Skeletal muscle tissue (tissue), 4 donors: ENCODE measurements around the gene ANO10. TPM values are rescaled to one million over a fixed set of nuclear protein-coding genes. Genes with fewer than 3 reads are reported as not detected.
"Not testable (repeated sequence)": the region's sequence is repeated elsewhere in the genome, so short reads cannot be mapped to it uniquely, and the experiment has no call there.

Source experiments
- H3K27ac ChIP-seq: one replicate; pipeline ENCODE4 v1.7.0; 2013; ENCODE audit warnings: mild to moderate bottlenecking, low read depth, low read length, inconsistent platforms
- H3K27me3 ChIP-seq, 3 donors: one replicate each; pipeline ENCODE4 v1.7.0; 2013; ENCODE audit warnings: low read length in 3 of 3; ENCODE audit not compliant: control insufficient read depth in 3 of 3, insufficient read depth in 3 of 3
- H3K36me3 ChIP-seq, 3 donors: one replicate each; pipeline ENCODE4 v1.7.0; 2013; ENCODE audit warnings: low read length in 3 of 3; ENCODE audit not compliant: control insufficient read depth in 3 of 3, insufficient read depth in 3 of 3
- H3K4me1 ChIP-seq, 3 donors: one replicate each; pipeline ENCODE4 v1.7.0; 2013; ENCODE audit warnings: low read length in 3 of 3, mild to moderate bottlenecking in 3 of 3; ENCODE audit not compliant: control insufficient read depth in 3 of 3, insufficient read depth in 3 of 3
- H3K4me3 ChIP-seq, 3 donors: one replicate each; pipeline ENCODE4 v1.7.0; 2013; ENCODE audit warnings: low read length in 3 of 3
- H3K9ac ChIP-seq, 3 donors: one replicate each; pipeline ENCODE4 v1.7.0; 2013; ENCODE audit warnings: low read length in 3 of 3, mild to moderate bottlenecking in 3 of 3, moderate library complexity in 2 of 3, low read depth in 1 of 3
- H3K9me3 ChIP-seq, 3 donors: one replicate each; pipeline ENCODE4 v1.7.0; 2013; ENCODE audit warnings: low read length in 3 of 3; ENCODE audit not compliant: control insufficient read depth in 3 of 3
- total RNA-seq: library from RNA; depleted of rRNA; stranded (reverse); fragments of >200 nt; gene quantifications from one replicate; pipeline ENCODE4 v1.2.3, GENCODE V29; 2014
- donor health status: Osteomylitis.

The ANO10 gene
- total RNA-seq, 1 donor from 2014 or later, result 25.1 TPM

DNA sequence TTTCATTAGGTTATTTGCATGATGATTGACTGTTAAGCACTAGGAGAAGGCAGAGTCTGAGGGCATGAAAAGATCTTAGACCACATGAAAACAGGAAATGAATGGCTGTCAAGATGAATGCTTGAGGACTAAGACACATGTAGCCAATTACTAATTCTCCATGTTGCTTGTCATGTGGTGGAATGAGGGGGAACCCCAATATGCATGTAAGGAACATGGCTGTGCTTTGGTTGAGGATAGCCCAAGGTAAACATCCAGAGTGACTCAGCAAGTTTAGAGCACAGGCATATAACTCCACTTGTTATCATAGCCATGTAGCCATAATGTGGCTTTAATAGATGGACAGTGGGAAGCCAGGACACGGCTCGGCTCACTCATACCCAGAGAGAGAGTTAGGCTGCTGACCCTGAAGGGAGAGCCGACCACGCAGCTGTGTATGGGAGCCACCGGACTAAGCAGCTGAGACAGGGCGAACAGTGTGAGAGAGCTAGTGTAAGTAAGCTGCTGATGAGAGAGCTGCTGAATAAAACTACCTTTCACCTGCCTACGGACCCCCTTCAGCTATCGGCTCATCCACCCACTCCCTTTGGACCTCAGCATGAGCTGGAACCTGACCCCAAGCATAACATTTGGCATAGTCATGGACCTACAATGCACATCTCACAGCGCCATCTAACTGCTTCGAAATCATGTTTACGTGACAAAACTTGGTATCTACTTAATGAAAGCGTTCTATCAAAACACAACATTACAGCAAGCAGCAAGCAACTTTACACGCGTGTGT, 37.6 kb downstream of the ANO10 start:
- no peak overlapping the region for H3K9ac ChIP-seq

GRCh38 chr3:43583481-43583880, 38.3 kb downstream of the ANO10 start:
- Histone ChIP-seq H3K27ac (no peak overlapping the region), H3K9me3 (no peaks in the 10 kb centered on the region), H3K4me1 (peaks cover 0 to 8% (median 0%) of the 10 kb centered on the region in 3 donors), H3K36me3 (peaks cover 0 to 3% (median 0%) of the 10 kb centered on the region in 3 donors), H3K9ac (no peak overlapping the region), H3K4me3 (no peak overlapping the region), H3K27me3 (no peaks in the 10 kb centered on the region)

More for the DNA sequence above, 37.6 kb downstream of the ANO10 start:
- Histone ChIP-seq H3K4me1 (peaks cover 0 to 8% (median 0%) of the 10 kb centered on the region in 3 donors), H3K27me3 (no peaks in the 10 kb centered on the region), H3K4me3 (no peak overlapping the region), H3K27ac (no peak overlapping the region), H3K9me3 (no peaks in the 10 kb centered on the region), H3K36me3 (peaks cover 0 to 3% (median 0%) of the 10 kb centered on the region in 3 donors)

DNA sequence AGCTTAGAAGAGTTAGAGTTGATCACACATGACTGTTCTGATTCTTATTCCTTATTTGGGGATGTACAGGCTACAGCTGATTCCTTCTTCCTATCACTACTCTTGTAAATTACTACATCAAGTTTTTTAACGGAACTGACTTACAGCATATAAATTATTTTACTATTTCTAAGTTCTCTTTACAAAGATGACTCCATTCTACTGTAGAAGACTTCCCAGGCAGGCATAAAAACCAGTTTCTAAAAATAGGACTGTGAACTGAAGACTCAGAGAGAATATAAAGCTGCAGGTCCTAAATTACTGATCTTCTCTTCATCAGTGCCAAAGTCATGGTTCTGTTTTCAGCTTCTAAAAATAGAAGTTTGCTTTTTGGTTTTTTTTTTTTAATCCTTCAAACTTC, 38.9 kb downstream of the ANO10 start:
- Histone ChIP-seq H3K36me3 (peaks cover 0 to 3% (median 0%) of the 10 kb centered on the region in 3 donors), H3K27ac (no peak overlapping the region), H3K9ac (no peak overlapping the region), H3K9me3 (no peaks in the 10 kb centered on the region), H3K27me3 (no peaks in the 10 kb centered on the region), H3K4me3 (no peak overlapping the region), H3K4me1 (peaks cover 0 to 8% (median 0%) of the 10 kb centered on the region in 3 donors)

DNA sequence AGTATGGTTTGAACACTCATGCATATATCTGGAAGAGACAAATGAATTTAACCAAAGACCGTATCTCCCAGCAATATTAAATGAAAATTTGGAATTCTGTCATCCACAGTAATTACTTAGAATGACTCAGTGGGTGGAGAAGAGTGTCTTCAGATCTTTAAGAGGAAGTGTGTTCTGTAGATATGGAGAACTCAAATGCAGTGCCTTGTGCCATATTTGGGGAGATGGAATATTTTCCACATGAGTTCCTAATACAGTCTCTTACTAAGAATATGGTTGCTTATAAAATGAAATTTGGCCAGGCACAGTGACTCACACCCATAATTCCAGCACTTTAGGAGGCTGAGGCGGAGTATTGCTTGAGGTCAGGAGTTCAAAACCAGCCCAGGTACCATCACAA, 40.5 kb downstream of the ANO10 start:
- Histone ChIP-seq H3K4me1 (peaks cover 0 to 8% (median 0%) of the 10 kb centered on the region in 3 donors), H3K36me3 (peaks cover 4 to 8% (median 6%) of the 10 kb centered on the region in 3 donors), H3K27ac (no peak overlapping the region), H3K4me3 (no peak overlapping the region), H3K9me3 (no peaks in the 10 kb centered on the region), H3K27me3 (no peaks in the 10 kb centered on the region), H3K9ac (no peak overlapping the region)

DNA sequence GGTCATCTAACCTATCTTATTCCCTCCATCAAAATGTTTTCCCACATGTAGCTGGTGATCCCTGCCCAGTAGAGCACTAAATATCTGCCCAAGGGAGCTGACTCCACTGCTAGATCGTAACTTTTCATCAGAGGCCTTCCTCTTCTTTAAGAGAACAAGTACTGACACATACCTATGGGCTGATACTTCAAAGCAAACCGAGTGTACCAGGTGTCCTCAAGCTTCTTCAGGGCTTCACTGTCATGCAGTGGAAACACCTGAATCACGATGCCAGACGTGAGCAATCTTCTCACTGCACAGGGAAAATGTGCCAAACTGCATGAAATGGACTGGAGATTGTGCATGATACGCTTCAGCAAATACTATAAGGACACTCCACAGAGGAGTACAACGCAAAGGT, 41.6 kb downstream of the ANO10 start:
- Histone ChIP-seq H3K27me3 (no peaks in the 10 kb centered on the region), H3K4me3 (no peak overlapping the region), H3K27ac (no peak overlapping the region), H3K36me3 (peaks cover 4 to 6% (median 6%) of the 10 kb centered on the region in 3 donors), H3K9me3 (no peaks in the 10 kb centered on the region), H3K4me1 (peaks cover 0 to 8% (median 0%) of the 10 kb centered on the region in 3 donors), H3K9ac (no peak overlapping the region)

DNA sequence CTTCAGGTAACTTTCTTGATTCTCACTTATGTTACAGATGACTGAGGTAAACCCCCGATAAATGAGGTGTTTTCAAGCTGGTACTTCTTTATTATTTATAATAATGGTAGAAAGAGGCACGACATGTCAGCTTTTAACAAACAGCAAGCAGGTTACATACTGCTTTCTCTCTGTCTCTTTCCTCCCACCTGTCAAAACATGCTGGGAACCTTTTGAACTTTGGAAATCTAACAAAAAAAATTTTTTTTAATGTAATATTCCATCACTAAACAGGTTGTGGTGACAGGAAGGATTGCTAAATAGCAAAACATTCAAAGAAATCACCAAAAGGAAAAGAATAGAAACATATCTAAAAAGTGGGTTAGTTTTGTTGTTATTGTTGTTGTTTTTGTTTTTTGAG, 48.2 kb downstream of the ANO10 start:
- H3K27me3 ChIP-seq, result no peaks in the 10 kb centered on the region
- H3K9me3 ChIP-seq, result no peaks in the 10 kb centered on the region
- H3K27ac ChIP-seq, result no peak overlapping the region
- no peak overlapping the region for H3K9ac ChIP-seq
- no peaks in the 10 kb centered on the region for H3K4me1 ChIP-seq
- no peak overlapping the region for H3K4me3 ChIP-seq
- peaks cover 4 to 7% (median 6%) of the 10 kb centered on the region in 3 donors for H3K36me3 ChIP-seq

DNA sequence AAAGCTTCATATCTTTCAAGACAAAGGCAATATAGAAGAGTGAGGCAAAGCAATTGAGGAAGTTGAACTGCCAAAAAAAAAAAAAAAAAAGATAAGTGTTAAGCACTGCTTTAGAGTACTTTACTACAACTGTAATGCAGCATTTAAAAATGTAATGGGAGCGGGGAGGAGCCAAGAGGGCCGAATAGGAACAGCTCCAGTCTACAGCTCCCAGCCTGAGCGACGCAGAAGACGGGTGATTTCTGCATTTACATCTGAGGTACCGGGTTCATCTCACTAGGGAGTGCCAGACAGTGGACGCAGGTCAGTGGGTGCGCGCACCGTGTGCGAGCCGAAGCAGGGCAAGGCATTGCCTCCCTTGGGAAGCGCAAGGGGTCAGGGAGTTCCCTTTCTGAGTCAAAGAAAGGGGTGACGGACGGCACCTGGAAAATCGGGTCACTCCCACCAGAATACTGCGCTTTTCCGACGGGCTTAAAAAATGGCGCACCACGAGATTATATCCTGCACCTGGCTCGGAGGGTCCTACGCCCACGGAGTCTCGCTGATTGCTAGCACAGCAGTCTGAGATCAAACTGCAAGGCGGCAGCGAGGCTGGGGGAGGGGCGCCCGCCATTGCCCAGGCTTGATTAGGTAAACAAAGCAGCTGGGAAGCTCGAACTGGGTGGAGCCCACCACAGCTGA, 56.0 kb downstream of the ANO10 start:
- not testable (repeated sequence) for H3K27ac ChIP-seq, H3K4me3 ChIP-seq

GRCh38 chr3:43559961-43560360, 61.9 kb downstream of the ANO10 start:
- Histone ChIP-seq H3K36me3 (peaks cover 5 to 14% (median 11%) of the 10 kb centered on the region in 3 donors), H3K27ac (no peak overlapping the region), H3K4me1 (no peaks in the 10 kb centered on the region), H3K4me3 (no peak overlapping the region), H3K9me3 (no peaks in the 10 kb centered on the region), H3K27me3 (no peaks in the 10 kb centered on the region), H3K9ac (no peak overlapping the region)

More for the DNA sequence above, 56.0 kb downstream of the ANO10 start:
- H3K9me3 ChIP-seq, H3K27me3 ChIP-seq, H3K36me3 ChIP-seq, H3K4me1 ChIP-seq, H3K9ac ChIP-seq: not testable (repeated sequence)

DNA sequence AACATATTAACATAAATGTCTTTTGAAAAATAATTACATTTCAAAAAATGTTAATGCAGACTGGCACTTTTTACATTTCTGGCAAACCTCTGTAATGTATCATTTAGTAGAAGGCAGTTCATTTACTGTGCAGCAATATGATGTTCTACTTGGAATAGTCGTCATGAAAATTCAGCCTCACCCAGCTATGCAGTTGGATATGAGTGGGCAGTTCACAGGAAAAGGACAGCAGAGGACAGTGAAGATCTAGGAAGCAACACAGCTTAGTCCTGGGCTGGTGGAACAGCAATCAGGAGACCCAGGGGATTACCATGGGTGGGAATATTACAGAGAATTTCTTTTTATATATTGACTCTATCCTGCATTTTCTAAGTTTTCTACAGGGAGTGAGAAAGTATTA, 63.6 kb downstream of the ANO10 start:
- no peaks in the 10 kb centered on the region for H3K4me1 ChIP-seq
- no peaks in the 10 kb centered on the region for H3K9me3 ChIP-seq
- no peaks in the 10 kb centered on the region for H3K27me3 ChIP-seq
- H3K27ac ChIP-seq, result no peak overlapping the region
- peaks cover 5 to 16% (median 11%) of the 10 kb centered on the region in 3 donors for H3K36me3 ChIP-seq
- H3K4me3 ChIP-seq, result no peak overlapping the region
- H3K9ac ChIP-seq, result no peak overlapping the region

- peaks cover 0 to 10% (median 0%) of the 10 kb centered on the region in 3 donors for H3K36me3 ChIP-seq
- no peak overlapping the region for H3K27ac ChIP-seq
- H3K4me3 ChIP-seq, result no peak overlapping the region
- H3K27me3 ChIP-seq, result no peaks in the 10 kb centered on the region
- no peaks in the 10 kb centered on the region for H3K9me3 ChIP-seq
- H3K4me1 ChIP-seq, result no peaks in the 10 kb centered on the region
- no peak overlapping the region for H3K9ac ChIP-seq
Observed at GRCh38 chr3:43549626-43550290, 72.1 kb downstream of the ANO10 start.
